HG03280 (cell line): ENCODE results near the gene FMN1.

Experiments used
- ATAC-seq: cut with Tn5 transposase; IDR thresholded peaks from one replicate; pipeline ENCODE4 v1.9.1; 2021; ENCODE audit warnings: mild to moderate bottlenecking, moderate library complexity; ENCODE audit not compliant: unreplicated experiment

The FMN1 gene

DNA sequence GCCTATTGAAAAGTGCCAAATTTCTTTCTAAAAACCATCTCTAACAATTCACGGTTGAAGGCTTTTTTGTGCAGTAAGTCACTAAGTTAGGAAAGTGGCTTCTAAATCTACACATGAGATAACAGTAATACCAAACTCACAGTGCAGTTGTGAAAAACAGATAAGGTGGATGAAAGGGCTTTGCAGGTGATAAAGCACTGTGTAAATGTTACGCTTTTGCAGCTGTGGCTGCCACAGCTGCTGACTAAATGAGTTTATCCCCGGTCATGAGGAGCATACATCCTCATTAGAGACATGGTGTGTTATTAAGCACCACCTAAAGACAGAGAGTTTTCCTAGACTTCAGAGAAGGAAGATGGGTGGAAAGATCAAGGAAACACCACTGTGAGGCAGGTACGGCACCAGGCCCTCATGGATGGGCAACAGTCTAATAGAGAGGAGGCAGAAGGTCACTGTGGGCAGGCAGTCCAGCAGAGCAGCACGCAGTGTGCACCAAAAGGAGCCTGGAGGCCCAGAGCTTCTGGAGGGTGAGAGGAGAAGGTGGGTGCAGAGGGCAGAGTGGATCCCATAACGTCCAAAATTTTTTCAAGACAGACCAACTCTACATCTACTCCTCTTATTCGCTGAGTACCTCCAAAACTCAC lies 68.5 kb downstream of the FMN1 start:
- no peak for ATAC-seq

DNA sequence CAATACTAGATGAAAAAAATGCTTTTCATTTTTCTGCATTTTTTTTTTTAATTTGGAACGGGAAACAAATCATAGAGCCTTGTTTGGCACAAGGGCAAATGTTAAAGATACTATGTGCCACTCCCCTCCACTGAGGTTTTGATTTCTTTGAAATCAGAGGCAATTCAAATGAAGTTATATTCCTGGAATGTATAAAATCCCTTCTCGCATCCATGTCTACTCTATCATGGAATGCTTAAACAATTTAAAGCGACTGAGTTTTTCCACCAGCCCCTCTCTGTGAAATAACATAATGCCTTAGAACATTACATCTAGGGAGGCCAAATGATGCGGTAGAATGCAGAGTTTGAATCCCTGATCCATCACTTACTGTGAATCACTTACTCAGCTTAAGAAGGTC lies 69.7 kb downstream of the FMN1 start:
- ATAC-seq: no peak

DNA sequence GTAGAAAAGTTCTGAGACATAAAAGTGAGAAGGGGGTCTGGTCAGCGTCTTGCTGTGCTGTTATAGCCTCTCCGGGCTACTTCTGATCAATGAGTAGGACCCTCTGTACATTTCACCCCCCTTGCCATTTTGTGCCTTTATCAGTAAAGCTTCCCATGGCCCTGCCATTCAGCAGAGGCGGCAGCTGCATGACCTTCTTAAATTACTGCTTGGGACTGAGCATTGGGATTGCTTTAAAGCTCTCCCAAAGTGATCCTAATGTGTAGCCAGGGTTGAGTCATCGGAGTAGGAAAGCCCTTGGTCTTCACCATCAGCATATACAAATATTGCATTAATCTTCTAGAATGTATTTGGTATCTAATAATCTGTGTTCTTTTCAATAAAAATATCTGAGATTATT lies 70.2 kb downstream of the FMN1 start:
- no peak for ATAC-seq

DNA sequence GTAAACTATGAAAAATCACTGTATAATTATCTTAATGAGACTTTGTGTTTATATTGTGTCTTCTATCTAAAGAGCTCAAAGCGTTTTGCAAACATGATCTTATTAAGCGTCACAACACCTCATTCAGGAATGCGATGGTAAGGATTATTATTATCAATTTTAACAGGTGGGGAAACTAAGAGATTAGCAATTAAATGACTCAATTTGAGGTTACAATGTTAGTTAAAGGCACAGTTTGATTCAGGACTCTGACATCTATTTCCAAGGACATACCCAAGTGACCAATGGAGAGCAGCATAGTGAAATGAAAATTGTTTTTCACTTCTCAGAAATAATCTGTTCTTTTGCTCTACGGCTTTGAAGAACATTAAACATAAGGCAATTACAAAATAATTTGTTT lies 74.6 kb downstream of the FMN1 start:
- ATAC-seq: no peak

DNA sequence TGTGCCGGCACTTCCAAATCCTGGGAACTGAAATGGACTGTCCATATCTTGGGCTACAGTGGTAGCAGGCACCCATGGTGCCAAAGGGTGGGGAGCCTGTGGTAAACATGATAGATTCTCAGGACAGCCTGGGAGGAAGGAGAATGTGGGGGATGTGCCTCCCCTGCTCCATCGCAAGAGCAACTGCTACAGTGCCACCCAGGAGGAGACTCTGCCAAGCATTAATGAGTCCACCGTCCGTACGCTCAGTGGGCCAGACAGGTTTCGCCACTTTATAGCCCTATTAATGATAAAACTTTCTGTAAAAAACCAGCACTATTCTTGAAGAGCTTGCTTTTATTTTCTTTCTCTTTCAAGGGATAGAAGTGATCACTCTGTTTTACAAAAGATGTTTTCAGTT lies 75.2 kb downstream of the FMN1 start:
- no peak for ATAC-seq

DNA sequence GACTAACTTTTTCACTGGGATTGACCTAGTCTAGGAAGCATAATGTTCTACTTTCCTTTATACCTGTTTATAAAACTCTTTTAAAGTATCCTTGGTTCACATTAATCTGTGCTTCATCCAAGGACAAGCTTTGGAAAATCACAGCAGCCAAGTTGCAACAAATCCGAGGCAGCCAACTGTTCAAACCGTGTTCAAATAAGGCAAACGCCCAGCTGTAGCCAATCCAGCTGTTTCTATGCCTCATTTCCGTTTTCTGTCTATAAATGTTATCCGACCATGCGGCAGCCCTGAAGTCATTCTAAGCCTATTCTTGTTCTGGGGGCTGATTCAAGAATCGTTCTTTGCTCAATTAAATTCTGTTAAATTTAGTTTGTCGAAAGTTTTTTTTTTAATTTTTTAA lies 78.3 kb downstream of the FMN1 start:
- ATAC-seq: no peak

DNA sequence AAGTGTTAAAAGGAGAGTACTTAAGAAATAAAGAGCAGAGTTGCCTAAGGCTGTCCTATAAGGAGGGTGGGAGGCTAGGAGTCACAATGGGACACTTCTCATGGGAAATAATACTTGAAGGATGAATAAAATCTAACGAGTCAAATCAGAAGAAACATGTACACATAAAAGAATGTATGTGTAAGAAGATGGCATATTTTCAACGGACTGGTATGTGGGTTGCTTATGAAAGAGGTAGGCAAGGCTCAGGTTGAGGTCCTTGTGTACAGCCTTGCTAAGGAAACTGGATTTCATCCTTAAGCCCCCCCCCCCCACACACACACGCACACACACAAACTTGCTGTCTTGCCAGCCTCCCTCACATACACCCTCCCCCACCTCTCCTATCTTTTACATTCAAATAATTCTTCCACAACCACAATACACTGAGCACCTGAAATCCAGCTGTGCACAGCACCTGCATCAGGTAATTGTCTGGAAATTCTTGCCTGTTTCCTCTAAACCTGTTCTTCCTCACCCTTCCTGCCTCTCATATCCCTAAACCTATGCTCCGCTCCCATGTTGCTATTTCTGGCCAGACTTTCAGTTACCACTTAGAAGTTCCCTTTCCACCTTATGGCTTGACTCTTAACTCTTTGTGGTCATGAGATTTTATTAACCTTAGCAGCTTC lies 79.2 kb downstream of the FMN1 start:
- no peak for ATAC-seq

DNA sequence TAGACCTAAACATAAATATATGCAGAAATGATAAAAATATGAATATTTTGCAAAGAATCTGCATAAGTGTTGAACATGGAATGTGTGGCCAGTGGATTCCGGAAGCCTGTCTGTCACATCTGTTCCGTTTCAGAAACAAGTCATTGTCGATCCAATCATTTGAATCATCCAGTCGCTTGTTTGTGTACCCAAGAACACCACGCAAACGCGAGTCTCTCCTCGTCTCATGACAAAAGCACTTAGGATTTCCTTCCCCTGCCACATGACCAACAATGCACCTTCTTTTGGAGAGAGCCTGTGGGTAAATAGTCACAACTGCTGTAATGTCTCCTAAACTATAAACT lies 80.2 kb downstream of the FMN1 start:
- ATAC-seq: no peak

DNA sequence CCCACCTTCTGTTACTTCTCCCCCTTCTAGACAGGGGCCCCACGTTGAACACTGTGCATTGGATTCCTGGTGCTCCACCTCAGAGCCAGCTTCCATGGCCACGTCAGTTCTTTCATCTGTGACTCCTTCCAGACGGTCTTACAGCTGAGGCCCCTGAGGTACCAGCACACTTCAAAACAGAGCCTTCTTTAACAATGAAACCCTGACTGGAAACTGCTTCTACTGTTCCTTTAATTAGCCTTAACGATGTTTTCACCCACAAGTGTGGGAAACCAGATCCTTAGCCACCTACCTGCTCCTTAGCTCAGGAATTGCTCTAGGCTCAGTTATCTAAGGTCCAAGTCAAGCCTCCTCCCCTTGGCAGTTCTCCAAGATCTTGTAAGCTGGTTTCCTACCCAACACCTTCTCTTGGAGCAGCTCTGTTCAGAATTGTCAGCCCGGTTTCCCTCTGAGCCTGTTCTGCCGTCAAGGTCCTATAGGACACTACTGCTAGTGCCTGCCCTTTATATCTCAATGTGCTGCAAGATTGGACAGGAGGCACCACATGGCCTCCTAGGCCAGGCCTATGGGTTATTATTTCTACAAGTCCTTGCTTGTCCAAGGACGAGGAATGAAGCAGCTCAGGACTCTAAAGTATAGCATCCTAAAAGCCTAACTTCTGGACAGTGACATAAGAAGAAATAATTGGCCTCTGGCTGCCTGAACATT lies 80.7 kb downstream of the FMN1 start:
- no peak for ATAC-seq

DNA sequence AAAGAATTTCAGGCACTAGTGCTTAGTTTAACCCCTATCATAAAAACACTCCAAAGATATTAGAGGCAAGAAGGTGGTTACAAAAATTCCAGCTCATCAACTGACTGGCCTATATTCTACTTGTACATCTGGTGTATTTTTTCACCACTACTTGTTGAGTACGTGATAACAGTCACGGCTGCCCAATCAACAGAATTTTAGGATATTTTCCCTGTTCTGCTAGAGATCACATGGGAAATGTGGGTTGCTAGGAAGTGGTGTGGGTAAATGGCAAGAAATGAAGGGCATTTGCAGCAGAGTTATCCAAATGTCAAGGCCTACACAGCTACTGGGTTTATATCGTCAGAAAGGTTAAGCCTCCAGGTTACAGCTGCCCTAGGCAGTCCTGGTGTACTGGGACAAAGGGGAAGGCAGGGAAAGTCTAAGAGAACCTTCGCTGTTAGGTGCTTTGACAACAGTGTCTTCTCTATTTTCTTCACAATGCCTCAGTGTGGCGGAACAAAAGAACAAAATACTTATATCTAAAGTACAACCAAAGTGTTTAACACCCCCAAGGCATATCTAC lies 81.9 kb downstream of the FMN1 start:
- ATAC-seq: no peak

DNA sequence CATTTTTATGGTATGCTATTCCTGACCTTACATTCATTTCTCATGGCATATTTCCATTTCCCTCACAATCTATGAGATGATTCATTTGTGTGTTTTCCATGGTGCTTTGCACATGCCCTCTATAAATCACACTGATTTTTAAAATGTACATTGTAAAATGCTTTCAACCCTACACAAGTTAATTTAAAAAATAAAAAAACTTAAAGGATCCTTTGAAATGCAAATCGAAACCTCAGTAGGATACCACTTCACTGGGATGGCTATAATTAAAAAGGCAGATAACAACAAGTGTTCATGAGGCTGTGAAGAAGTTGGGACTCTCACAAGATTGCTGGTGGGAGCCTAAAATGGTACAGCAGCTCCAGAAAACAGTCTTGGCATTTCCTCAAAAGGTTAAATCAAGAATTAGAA lies 83.5 kb downstream of the FMN1 start:
- no peak for ATAC-seq

DNA sequence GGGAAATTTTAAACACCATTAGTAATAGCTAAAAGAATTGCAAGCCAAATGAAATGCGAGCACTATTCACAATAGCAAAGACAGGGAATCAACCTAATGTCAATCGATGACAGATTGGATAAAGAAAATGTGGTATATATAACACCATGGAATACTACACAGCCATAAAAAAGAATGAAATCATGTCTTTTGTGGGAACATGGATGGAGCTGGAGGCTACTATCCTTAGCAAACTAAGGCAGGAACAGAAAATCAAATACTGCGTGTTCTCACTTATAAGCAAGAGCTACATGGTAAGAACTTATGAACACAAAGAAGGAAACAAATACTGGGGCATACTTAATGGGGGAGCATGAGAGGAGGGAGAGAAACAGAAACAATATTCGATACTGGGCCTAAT lies 85.2 kb downstream of the FMN1 start:
- no peak for ATAC-seq

DNA sequence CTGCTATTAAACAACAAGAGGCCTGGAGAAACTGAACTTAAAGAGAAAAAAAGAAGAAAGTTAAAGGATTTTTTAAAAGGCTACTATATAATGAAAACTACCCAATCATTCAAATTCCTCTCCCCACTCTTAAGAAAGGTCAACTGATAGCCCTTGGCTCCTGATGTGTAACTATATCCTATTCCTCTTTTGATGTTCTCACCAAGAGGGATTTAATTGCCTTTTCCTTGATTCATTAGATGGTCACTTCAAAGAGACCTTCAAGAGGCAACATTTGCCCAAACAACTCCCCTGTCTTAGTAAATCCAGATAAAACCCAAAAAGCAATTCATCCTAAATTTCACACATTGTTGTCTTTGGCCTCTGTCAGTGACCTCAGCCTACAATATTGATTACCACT lies 86.0 kb downstream of the FMN1 start:
- no peak for ATAC-seq

DNA sequence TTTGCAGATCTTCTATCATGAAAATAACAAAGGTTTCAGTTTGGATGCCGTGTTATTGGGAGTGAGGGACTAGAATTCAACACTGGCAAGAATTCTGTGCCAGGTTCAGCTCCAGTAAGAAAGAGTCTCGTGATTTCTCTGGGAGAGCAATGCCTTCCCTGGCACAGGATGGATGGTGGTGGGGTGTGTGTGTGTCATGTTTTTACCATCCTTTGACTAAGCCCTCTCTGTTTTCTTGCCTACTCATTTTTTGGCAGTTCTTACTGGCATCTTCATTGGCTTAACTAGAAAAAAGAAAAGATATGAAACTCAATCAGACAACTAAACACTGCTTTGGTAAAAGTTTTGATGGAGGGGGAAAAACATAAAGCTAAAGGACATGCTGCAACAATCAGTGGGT lies 86.6 kb downstream of the FMN1 start:
- ATAC-seq: no peak

DNA sequence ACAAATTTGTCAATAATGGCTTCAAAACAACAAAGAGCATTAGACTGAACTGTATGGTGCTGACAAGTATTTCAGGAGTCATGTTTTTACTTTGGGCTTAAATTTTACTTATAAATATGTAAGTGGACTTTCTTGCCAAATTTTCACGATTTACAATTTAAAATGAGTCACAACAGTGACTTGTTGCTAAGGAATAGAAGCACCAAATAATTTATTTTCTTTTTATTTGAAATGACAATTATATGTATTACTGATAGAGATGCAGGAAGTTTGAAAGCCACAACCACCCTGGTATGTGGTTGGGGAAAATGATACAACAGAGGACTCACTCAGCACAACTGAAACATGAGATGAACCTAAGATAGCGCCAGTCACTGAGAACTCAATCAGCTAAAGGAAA lies 90.3 kb downstream of the FMN1 start:
- no peak for ATAC-seq

DNA sequence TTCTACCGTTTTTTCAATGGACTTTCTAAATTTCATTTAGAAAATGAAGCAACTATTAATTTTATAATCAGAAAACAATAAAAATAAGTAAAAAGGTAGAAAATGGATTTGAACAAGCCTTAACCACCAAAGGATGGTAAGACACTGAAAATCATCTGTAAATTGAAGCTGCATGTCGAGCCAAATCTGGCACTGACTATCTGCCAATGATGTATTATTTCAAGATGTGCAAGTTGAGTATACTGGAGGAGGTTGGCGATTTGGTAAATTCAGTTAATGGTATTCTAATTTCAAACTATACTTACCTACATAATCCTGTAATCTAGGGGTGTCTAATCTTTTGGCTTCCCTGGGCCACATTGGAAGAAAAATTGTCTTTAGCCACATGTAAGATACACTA lies 93.5 kb downstream of the FMN1 start:
- ATAC-seq: no peak

DNA sequence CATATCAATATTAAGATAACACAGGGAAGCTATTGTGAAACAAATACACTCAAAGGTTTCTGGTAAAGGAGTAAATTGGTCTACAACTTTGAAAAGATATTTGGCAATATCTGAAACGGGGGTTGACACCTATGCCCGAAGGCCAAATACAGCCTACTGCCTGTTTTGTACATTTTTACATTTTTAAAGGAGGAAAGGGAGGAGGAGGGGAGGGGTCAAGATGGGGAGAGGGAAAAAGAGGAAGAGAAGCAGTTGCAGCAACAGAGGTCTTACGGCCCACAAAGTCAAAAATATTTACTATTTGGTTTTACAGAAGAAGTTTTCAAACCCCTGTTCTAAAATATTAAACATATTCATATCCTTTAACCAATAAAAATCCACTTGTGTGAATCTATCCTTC lies 94.2 kb downstream of the FMN1 start:
- ATAC-seq: no peak

DNA sequence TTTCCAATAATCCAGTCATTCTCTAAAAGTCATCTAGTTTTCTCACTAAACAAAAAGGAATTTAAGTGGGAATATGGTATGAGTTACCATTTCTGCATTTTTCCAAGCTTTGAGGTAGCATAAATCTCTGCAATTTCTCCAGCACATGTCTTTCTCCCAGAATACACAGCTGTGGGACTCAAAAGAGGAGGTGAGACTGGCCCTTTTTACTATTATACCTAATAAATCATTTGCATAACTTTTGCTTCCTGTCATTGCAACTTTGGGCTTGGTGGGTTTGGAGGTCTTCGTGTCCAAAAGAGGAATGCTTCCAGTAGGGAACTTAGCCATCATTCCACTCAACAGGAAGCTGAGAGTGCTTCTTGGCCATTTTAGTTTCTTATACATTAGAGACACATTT lies 94.8 kb downstream of the FMN1 start:
- ATAC-seq: no peak

DNA sequence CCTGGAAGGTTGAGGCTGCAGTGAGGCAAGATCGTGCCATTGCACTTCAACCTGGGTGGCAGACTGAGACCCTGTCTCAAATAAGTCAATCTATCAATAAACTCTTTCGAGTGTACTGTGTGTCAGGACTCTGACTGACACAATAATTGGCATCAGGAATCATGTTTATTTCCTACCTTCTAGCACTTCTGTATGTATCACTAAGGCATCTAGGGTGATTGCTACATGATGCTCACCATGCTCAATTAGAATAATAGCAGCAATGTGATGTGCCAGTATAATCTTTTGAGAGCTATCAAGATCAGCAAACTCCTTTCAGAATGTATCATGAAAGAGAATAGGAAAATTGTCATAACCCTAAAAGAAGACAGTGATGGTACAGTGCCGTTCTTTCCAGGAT lies 95.3 kb downstream of the FMN1 start:
- no peak for ATAC-seq

DNA sequence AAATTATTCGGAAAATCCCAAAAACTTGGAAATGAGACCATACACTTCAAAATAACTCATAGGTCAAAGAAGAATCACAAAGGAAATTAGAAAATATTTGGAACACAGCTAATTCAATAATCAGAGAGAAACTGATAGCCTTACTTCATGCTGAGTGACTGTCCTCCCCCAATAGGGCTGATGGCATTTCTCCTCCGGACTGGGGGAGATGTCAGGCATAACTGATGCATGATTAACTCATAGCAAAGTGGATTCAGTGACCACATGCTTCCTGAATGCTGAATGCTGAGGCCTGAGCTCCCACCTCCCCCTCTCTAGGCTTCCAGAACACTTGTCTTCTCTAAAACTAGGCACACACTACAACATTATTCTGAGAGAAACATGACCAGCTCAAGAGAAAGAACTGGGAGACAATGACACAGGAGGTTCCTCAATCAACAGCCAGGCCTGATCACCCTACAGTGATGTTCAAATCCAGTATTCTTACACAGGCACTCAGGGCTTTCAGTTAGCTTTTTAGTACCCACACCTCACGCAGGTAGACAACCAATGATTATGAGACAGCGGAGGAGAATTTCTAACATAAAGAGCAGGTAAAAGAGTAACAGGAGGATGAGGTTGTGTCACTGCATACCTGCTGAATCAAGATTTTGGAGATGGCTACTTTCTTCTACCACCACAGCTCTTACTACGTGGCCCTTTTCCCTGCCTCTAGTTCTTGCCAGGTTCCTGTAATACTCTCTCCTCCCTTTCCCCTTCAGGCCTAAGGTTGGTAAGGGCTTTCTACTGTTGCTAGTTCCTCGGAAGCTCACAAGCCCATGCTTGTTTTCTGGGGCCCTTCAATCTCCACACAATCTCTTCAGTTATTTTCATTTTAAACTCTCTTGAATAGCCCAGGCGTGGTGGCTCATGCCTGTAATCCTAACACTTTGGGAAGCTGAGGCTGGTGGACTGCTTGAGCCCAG lies 96.1 kb downstream of the FMN1 start:
- no peak for ATAC-seq

DNA sequence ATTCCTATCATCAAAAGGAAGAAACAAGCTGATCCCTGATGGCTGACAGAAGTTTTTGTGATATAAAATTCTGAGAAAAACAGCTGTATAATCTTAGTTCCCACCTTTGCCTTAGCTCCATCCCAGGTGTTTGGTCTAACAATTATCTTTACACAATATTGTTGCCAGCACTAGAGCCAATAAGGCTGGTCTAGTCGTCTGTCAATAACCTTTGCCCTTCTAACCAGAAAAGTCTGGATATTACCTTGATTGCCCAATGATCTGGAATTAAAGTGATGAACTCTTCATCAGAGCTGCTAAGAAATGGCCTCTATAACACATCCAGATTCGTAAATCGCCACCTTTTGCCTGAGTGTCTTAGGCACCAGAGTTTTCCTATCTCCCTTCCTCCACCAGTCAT lies 98.4 kb downstream of the FMN1 start:
- no peak for ATAC-seq
